Endothelial cell of umbilical vein (primary cell): ENCODE results near the gene MLEC. TPM values are rescaled to one million over a fixed set of nuclear protein-coding genes. Genes with fewer than 3 reads are reported as not detected.

Source experiments
- BruUV-seq: library from RNA; stranded (reverse); fragments of 400-500 nt; replicated peaks from 2 replicates; lab custom pipeline; 2021; lab: Mats Ljungman, UMichigan
- CTCF ChIA-PET: fragments of 300-600, 350-600 bp; sonication (Branson Sonifier 250); formaldehyde crosslinking; loops from one replicate; lab custom pipeline; 2021; ENCODE audit warnings: antibody characterized with exemption, inconsistent platforms; lab: Charles Lee
- POLR2A ChIA-PET: fragments of 300-600, 350-600 bp; sonication (Branson Sonifier 250); formaldehyde crosslinking; loops from one replicate; lab custom pipeline; 2021; ENCODE audit warnings: antibody characterized with exemption, inconsistent platforms; lab: Charles Lee
- DNase-seq: peaks from one replicate; pipeline ENCODE4 v3.0.0-alpha.2; 2011; ENCODE audit warnings: low read depth, low spot score
- FAIRE-seq: peaks from 2 replicates; lab custom pipeline; 2011; peaks lifted over from hg19 to GRCh38; lab: Jason Lieb, UNC
- H2AFZ ChIP-seq: 2 replicates; pipeline ENCODE4 v1.6.0; 2012; ENCODE audit warnings: low read depth, low read length, control low read depth, inconsistent platforms
- H3K27ac ChIP-seq: 2 replicates; pipeline ENCODE4 v1.5.1; 2011; ENCODE audit warnings: low read depth, mild to moderate bottlenecking, control low read depth, low read length, moderate library complexity; ENCODE audit not compliant: insufficient read depth
- H3K27me3 ChIP-seq, 2 experiments: 2 replicates each; pipeline versions ENCODE4 v1.6.0 to v1.6.1; 2011; ENCODE audit warnings: low read length in 2 of 2, mixed read lengths in 1 of 2; ENCODE audit not compliant: control insufficient read depth in 2 of 2, insufficient read depth in 2 of 2
- H3K36me3 ChIP-seq, 2 experiments: 2 replicates in 1 of 2; 3 replicates in 1 of 2; pipeline ENCODE4 v1.5.1; 2011; ENCODE audit warnings: low read length in 2 of 2, mild to moderate bottlenecking in 1 of 2, moderate library complexity in 1 of 2; ENCODE audit not compliant: control insufficient read depth in 2 of 2, insufficient read depth in 2 of 2; ENCODE audit errors: extremely low read depth in 1 of 2
- H3K4me1 ChIP-seq: 3 replicates; pipeline ENCODE4 v1.5.1; 2011; ENCODE audit warnings: mild to moderate bottlenecking, low read length; ENCODE audit not compliant: control insufficient read depth, insufficient read depth; ENCODE audit errors: extremely low read depth
- H3K4me2 ChIP-seq: 2 replicates; pipeline ENCODE4 v1.6.1; 2011; ENCODE audit warnings: low read length, control low read depth, mixed read lengths; ENCODE audit not compliant: insufficient read depth
- H3K4me3 ChIP-seq, 3 experiments: fragments of 200-600 bp in 1 of 3; sonication (generic), shearing (Covaris generic) in 1 of 3; replicated peaks in 1 of 3; 2 replicates each; pipeline ENCODE4 v1.5.1; 2011 to 2016; ENCODE audit warnings: control low read depth in 3 of 3, low read length in 3 of 3, mild to moderate bottlenecking in 2 of 3, inconsistent platforms in 1 of 3, low read depth in 1 of 3, moderate library complexity in 1 of 3; ENCODE audit not compliant: insufficient read depth in 1 of 3
- H3K79me2 ChIP-seq: 2 replicates; pipeline ENCODE4 v1.6.0; 2012; ENCODE audit warnings: low read length, inconsistent platforms; ENCODE audit not compliant: control insufficient read depth, insufficient read depth
- H3K9ac ChIP-seq: replicated peaks from 2 replicates; pipeline ENCODE3; 2011; ENCODE audit warnings: low read length, control low read depth; ENCODE audit not compliant: insufficient read depth; ENCODE audit errors: extremely low read depth
- H3K9me1 ChIP-seq: replicated peaks from 3 replicates; pipeline ENCODE4 v1.6.0; 2011; ENCODE audit warnings: mild to moderate bottlenecking, low read length; ENCODE audit not compliant: control insufficient read depth, insufficient read depth; ENCODE audit errors: extremely low read depth
- H3K9me3 ChIP-seq: replicated peaks from 2 replicates; pipeline ENCODE4 v1.5.1; 2012; ENCODE audit warnings: low read length, inconsistent platforms; ENCODE audit not compliant: control insufficient read depth, insufficient read depth
- H4K20me1 ChIP-seq: replicated peaks from 2 replicates; pipeline ENCODE3; 2011; ENCODE audit warnings: mild to moderate bottlenecking, low read length; ENCODE audit not compliant: control insufficient read depth, insufficient read depth; ENCODE audit errors: extremely low read depth
- EZH2 ChIP-seq: IDR thresholded peaks from 2 replicates; pipeline ENCODE4 v1.6.1; 2012; ENCODE audit warnings: borderline replicate concordance, low read depth, mild to moderate bottlenecking, moderate library complexity, low read length, inconsistent platforms; ENCODE audit not compliant: severe bottlenecking
- FOS ChIP-seq: IDR thresholded peaks from 2 replicates; pipeline ENCODE4 v1.6.1; 2011; ENCODE audit warnings: mild to moderate bottlenecking, low read length, moderate library complexity, borderline replicate concordance; ENCODE audit not compliant: insufficient read depth
- GATA2 ChIP-seq: IDR thresholded peaks from 2 replicates; pipeline ENCODE4 v1.7.0; 2011; ENCODE audit warnings: low read depth, mild to moderate bottlenecking, moderate library complexity, mixed read lengths, low read length; ENCODE audit not compliant: insufficient read length, insufficient read depth
- JUN ChIP-seq: IDR thresholded peaks from 2 replicates; pipeline ENCODE4 v1.6.1; 2011; ENCODE audit warnings: borderline replicate concordance, low read depth; ENCODE audit not compliant: insufficient read length, insufficient read depth
- MAX ChIP-seq: IDR thresholded peaks from 2 replicates; pipeline ENCODE4 v1.6.1; 2011; ENCODE audit not compliant: insufficient read depth, insufficient read length
- MYC ChIP-seq: IDR thresholded peaks from one replicate; pipeline ENCODE4 v1.6.1; 2011; ENCODE audit warnings: mild to moderate bottlenecking, low read depth, low read length
- POLR2A ChIP-seq: IDR thresholded peaks from 2 replicates; pipeline ENCODE4 v1.6.1; 2012; ENCODE audit warnings: low read depth, mild to moderate bottlenecking, control low read depth, low read length
- POLR2AphosphoS5 ChIP-seq: IDR thresholded peaks from 2 replicates; pipeline ENCODE4 v1.6.1; 2012; ENCODE audit warnings: low read depth, mild to moderate bottlenecking, control low read depth, low read length, moderate library complexity; ENCODE audit not compliant: insufficient read depth
- dilution Hi-C: fragments of 300-500 bp; cut with MboI; formaldehyde crosslinking; loops from one replicate; pipeline ENCODE4 v1.15.0; 2019; ENCODE audit warnings: low sequenced_read_pairs; ENCODE audit not compliant: extremely low pct_ligation_motif_present
- intact Hi-C: fragments of 100-400 bp; cut with micrococcal nuclease; formaldehyde crosslinking; loops from one replicate; pipeline ENCODE4 v1.10.0; 2022
- polyA plus RNA-seq, 4 experiments: library from polyadenylated mRNA; depleted of rRNA in 3 of 4; stranded (reverse) in 3 of 4; unstranded in 1 of 4; fragments of >200 nt; gene quantifications; 2 replicates each; pipeline versions ENCODE4 v1.2.1 to v1.2.3, GENCODE V29; 2011 to 2012; ENCODE audit warnings: missing spikeins in 1 of 4
- total RNA-seq: library from RNA; stranded (reverse); gene quantifications from 2 replicates; pipeline ENCODE4 v1.2.3, GENCODE V29; 2021
- TF ChIP-seq, protein P1 (sequence below), 2 donors: IDR thresholded peaks; 1 replicate in 1 of 2; 2 replicates in 1 of 2; pipeline ENCODE4 v1.5.1; 2011; ENCODE audit warnings: low read length in 2 of 2, mild to moderate bottlenecking in 2 of 2, moderate library complexity in 2 of 2, control low read depth in 1 of 2, inconsistent platforms in 1 of 2, low read depth in 1 of 2; ENCODE audit not compliant: insufficient read depth in 1 of 2; ENCODE audit errors: extremely low read depth in 1 of 2

MLEC gene
- total and polyA plus RNA-seq, 2 donors (not counting 3 experiments of a cell fraction or from before 2014, with no cell fraction given): 28.4 to 144 TPM

- H4K20me1 ChIP-seq: no peaks in the 10 kb centered on the region
- H3K27ac ChIP-seq: no peak overlapping the region
- no peak overlapping the region for H2AFZ ChIP-seq
- FAIRE-seq: no peak
- no peaks in the 10 kb centered on the region for H3K9me1 ChIP-seq
- no peak overlapping the region for H3K9ac ChIP-seq
- peaks cover 20 to 21% of the 10 kb centered on the region in 2 experiments for H3K36me3 ChIP-seq
- peaks cover 33% of the 10 kb centered on the region for H3K4me1 ChIP-seq
- TF ChIP-seq GATA2 (no peak), POLR2AphosphoS5 (no peak), JUN (no peak), MAX (no peak), POLR2A (no peak), MYC (no peak), EZH2 (no peak), FOS (no peak)
- TF ChIP-seq, protein P1, sequence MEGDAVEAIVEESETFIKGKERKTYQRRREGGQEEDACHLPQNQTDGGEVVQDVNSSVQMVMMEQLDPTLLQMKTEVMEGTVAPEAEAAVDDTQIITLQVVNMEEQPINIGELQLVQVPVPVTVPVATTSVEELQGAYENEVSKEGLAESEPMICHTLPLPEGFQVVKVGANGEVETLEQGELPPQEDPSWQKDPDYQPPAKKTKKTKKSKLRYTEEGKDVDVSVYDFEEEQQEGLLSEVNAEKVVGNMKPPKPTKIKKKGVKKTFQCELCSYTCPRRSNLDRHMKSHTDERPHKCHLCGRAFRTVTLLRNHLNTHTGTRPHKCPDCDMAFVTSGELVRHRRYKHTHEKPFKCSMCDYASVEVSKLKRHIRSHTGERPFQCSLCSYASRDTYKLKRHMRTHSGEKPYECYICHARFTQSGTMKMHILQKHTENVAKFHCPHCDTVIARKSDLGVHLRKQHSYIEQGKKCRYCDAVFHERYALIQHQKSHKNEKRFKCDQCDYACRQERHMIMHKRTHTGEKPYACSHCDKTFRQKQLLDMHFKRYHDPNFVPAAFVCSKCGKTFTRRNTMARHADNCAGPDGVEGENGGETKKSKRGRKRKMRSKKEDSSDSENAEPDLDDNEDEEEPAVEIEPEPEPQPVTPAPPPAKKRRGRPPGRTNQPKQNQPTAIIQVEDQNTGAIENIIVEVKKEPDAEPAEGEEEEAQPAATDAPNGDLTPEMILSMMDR (IDR thresholded peaks at IDR 0.05; ENCODE audit: extremely low read depth in 1 of 2, insufficient read depth in 1 of 2, low read depth in 1 of 2, low read length in 2 of 2): no peak
- no peak overlapping the region for H3K4me2 ChIP-seq
- H3K9me3 ChIP-seq: no peaks in the 10 kb centered on the region
- BruUV-seq: no TSS peak
- CTCF ChIA-PET: no interaction called here
- POLR2A ChIA-PET: no interaction called here
- H3K79me2 ChIP-seq: peaks cover 42% of the 10 kb centered on the region
- H3K4me3 ChIP-seq: no peak overlapping the region
- dilution Hi-C loops (no loop called here), intact Hi-C loops (no loop called here)
- no peak for DNase-seq
- H3K27me3 ChIP-seq: no peaks in the 10 kb centered on the region
Observed at GRCh38 chr12:120693848-120694247, 6.9 kb downstream of the MLEC start.
